ENCODE data around the gene SNRPA.

The SNRPA gene

GRCh38 chr19:40755248-40755624 lies 4.2 kb downstream of the SNRPA start:
- Histone ChIP-seq H3K27me3 (replicated peaks) (no peaks in the 10 kb centered on the region), H3K4me3 (ENCODE audit: low read depth, low read length) (no peak overlapping the region), H3K36me3 (replicated peaks) (peaks cover 42% of the 10 kb centered on the region), H3K27ac (no peak overlapping the region)
- TF ChIP-seq CTCF (IDR thresholded peaks at IDR 0.05; ENCODE audit: low read depth, low read length, missing control alignments): no peak
- DNase-seq: no peak
- in situ Hi-C loops (cut with HindIII; ENCODE audit: low pct_ligation_motif_present, low sequenced_read_pairs): no loop called here

GRCh38 chr19:40755791-40756190 lies 4.8 kb downstream of the SNRPA start:
- no peak for TF ChIP-seq CTCF (IDR thresholded peaks at IDR 0.05; ENCODE audit: low read depth, low read length, missing control alignments)
- Histone ChIP-seq H3K36me3 (replicated peaks) (peaks cover 48% of the 10 kb centered on the region), H3K27ac (no peak overlapping the region), H3K27me3 (replicated peaks) (no peaks in the 10 kb centered on the region), H3K4me3 (ENCODE audit: low read depth, low read length) (no peak overlapping the region)
- in situ Hi-C loops (cut with HindIII; ENCODE audit: low pct_ligation_motif_present, low sequenced_read_pairs): no loop called here
- DNase-seq: no peak

- in situ Hi-C loops (cut with HindIII; ENCODE audit: low pct_ligation_motif_present, low sequenced_read_pairs): no loop called here
- Histone ChIP-seq H3K27ac (no peak overlapping the region), H3K4me3 (ENCODE audit: low read depth, low read length) (no peak overlapping the region), H3K36me3 (replicated peaks) (peaks cover 53% of the 10 kb centered on the region), H3K27me3 (replicated peaks) (no peaks in the 10 kb centered on the region)
- no peak for TF ChIP-seq CTCF (IDR thresholded peaks at IDR 0.05; ENCODE audit: low read depth, low read length, missing control alignments)
- no peak for DNase-seq
Observed at GRCh38 chr19:40756502-40757110, 5.6 kb downstream of the SNRPA start.

- in situ Hi-C loops (cut with HindIII; ENCODE audit: low pct_ligation_motif_present, low sequenced_read_pairs): no loop called here
- Histone ChIP-seq H3K27ac (no peak overlapping the region), H3K36me3 (replicated peaks) (peaks cover 71% of the 10 kb centered on the region)
Observed at GRCh38 chr19:40758491-40758890, 7.5 kb downstream of the SNRPA start.

GRCh38 chr19:40759352-40759751 lies 8.3 kb downstream of the SNRPA start:
- Histone ChIP-seq H3K36me3 (replicated peaks) (peaks cover 79% of the 10 kb centered on the region), H3K27me3 (replicated peaks) (no peaks in the 10 kb centered on the region), H3K27ac (no peak overlapping the region), H3K4me3 (ENCODE audit: low read depth, low read length) (no peak overlapping the region)
- in situ Hi-C loops (cut with HindIII; ENCODE audit: low pct_ligation_motif_present, low sequenced_read_pairs): no loop called here
- DNase-seq: no peak
- no peak for TF ChIP-seq CTCF (IDR thresholded peaks at IDR 0.05; ENCODE audit: low read depth, low read length, missing control alignments)

More at GRCh38 chr19:40758491-40758890, 7.5 kb downstream of the SNRPA start:
- Histone ChIP-seq H3K4me3 (ENCODE audit: low read depth, low read length) (no peak overlapping the region), H3K27me3 (replicated peaks) (no peaks in the 10 kb centered on the region)
- no peak for DNase-seq
- no peak for TF ChIP-seq CTCF (IDR thresholded peaks at IDR 0.05; ENCODE audit: low read depth, low read length, missing control alignments)

All from brain microvascular endothelial cell (primary cell).